Upper lobe of left lung (tissue), 4 donors: ENCODE results near the gene TTR.

Source experiments
- POLR2A ChIP-seq, 4 donors: fragments of 450-650 bp; IDR thresholded peaks; one replicate each; pipeline ENCODE4 v1.5.1; 2016 to 2017; ENCODE audit warnings: antibody characterized with exemption in 4 of 4, mild to moderate bottlenecking in 2 of 4
- TF ChIP-seq, protein P1 (sequence below), 6 experiments: fragments of 450-650 bp in 4 of 6; fragments of 200-600 bp in 2 of 6; sonication (generic) in 2 of 6; IDR thresholded peaks; one replicate each; pipeline ENCODE4 v1.5.1; 2016 to 2019; ENCODE audit warnings: antibody characterized with exemption in 6 of 6

DNA sequence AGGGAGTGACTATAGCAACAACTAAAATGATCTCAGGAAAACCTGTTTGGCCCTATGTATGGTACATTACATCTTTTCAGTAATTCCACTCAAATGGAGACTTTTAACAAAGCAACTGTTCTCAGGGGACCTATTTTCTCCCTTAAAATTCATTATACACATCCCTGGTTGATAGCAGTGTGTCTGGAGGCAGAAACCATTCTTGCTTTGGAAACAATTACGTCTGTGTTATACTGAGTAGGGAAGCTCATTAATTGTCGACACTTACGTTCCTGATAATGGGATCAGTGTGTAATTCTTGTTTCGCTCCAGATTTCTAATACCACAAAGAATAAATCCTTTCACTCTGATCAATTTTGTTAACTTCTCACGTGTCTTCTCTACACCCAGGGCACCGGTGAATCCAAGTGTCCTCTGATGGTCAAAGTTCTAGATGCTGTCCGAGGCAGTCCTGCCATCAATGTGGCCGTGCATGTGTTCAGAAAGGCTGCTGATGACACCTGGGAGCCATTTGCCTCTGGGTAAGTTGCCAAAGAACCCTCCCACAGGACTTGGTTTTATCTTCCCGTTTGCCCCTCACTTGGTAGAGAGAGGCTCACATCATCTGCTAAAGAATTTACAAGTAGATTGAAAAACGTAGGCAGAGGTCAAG, 955 bp downstream of the TTR start:
- TF ChIP-seq, protein P1, sequence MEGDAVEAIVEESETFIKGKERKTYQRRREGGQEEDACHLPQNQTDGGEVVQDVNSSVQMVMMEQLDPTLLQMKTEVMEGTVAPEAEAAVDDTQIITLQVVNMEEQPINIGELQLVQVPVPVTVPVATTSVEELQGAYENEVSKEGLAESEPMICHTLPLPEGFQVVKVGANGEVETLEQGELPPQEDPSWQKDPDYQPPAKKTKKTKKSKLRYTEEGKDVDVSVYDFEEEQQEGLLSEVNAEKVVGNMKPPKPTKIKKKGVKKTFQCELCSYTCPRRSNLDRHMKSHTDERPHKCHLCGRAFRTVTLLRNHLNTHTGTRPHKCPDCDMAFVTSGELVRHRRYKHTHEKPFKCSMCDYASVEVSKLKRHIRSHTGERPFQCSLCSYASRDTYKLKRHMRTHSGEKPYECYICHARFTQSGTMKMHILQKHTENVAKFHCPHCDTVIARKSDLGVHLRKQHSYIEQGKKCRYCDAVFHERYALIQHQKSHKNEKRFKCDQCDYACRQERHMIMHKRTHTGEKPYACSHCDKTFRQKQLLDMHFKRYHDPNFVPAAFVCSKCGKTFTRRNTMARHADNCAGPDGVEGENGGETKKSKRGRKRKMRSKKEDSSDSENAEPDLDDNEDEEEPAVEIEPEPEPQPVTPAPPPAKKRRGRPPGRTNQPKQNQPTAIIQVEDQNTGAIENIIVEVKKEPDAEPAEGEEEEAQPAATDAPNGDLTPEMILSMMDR (IDR thresholded peaks at IDR 0.05): no peak
- TF ChIP-seq POLR2A (IDR thresholded peaks at IDR 0.05): no peak
